Urothelium cell line (cell line): Measurements from ENCODE around the gene NKAP.

Experiments used
- DNase-seq: peaks from one replicate; pipeline ENCODE4 v3.0.0; 2011; ENCODE audit warnings: low spot score, mixed read lengths
- FAIRE-seq: peaks from 2 replicates; lab custom pipeline; 2011; peaks lifted over from hg19 to GRCh38; lab: Jason Lieb, UNC

Gene NKAP

GRCh38 chrX:119871245-119871598 is 72.3 kb downstream of the NKAP start:
- FAIRE-seq (no peak), DNase-seq (no peak)
